ENCODE measurements around the gene CASZ1.

Gene CASZ1

GRCh38 chr1:10624256-10625050, 172.0 kb downstream of the CASZ1 start:
- TF ChIP-seq CEBPB (IDR thresholded peaks at IDR 0.05) = no peak
- no peak for TF ChIP-seq FOXM1 (IDR thresholded peaks at IDR 0.05; ENCODE audit: borderline replicate concordance, low read depth)
- no peak for TF ChIP-seq REST (IDR thresholded peaks at IDR 0.05; ENCODE audit: low read depth)

- TF ChIP-seq RAD21 (IDR thresholded peaks at IDR 0.05; ENCODE audit: low read depth) = no peak
- no peak for TF ChIP-seq TEAD4 (IDR thresholded peaks at IDR 0.05)
- TF ChIP-seq ZBTB7A (IDR thresholded peaks at IDR 0.05; ENCODE audit: low read depth) = no peak
- TF ChIP-seq CREB1 (IDR thresholded peaks at IDR 0.05; ENCODE audit: low read depth) = no peak
- TF ChIP-seq REST (IDR thresholded peaks at IDR 0.05; ENCODE audit: low read depth) = no peak
- TF ChIP-seq FOXM1 (IDR thresholded peaks at IDR 0.05; ENCODE audit: borderline replicate concordance, low read depth) = no peak
Observed at GRCh38 chr1:10623686-10624145, 172.7 kb downstream of the CASZ1 start.

GRCh38 chr1:10622910-10623685, 173.3 kb downstream of the CASZ1 start:
- TF ChIP-seq TCF12 (IDR thresholded peaks at IDR 0.05; ENCODE audit: low read depth) (no peak), REST (IDR thresholded peaks at IDR 0.05; ENCODE audit: low read depth) (no peak), USF1 (IDR thresholded peaks at IDR 0.05) (no peak), ZBTB7A (IDR thresholded peaks at IDR 0.05; ENCODE audit: low read depth) (no peak), MAX (IDR thresholded peaks at IDR 0.05) (no peak), TEAD4 (IDR thresholded peaks at IDR 0.05) (no peak), CREB1 (IDR thresholded peaks at IDR 0.05; ENCODE audit: low read depth) (no peak), EP300 (IDR thresholded peaks at IDR 0.05; ENCODE audit: borderline replicate concordance) (no peak), YY1 (IDR thresholded peaks at IDR 0.05; ENCODE audit: low read depth) (no peak), CEBPB (IDR thresholded peaks at IDR 0.05) (no peak), NFIC (IDR thresholded peaks at IDR 0.05) (no peak), EGR1 (IDR thresholded peaks at IDR 0.05) (no peak), TAF1 (IDR thresholded peaks at IDR 0.05; ENCODE audit: low read depth) (no peak), RAD21 (IDR thresholded peaks at IDR 0.05; ENCODE audit: low read depth) (no peak), FOXM1 (IDR thresholded peaks at IDR 0.05; ENCODE audit: borderline replicate concordance, low read depth) (no peak)

- TF ChIP-seq CEBPB (IDR thresholded peaks at IDR 0.05) = no peak
- TF ChIP-seq TCF12 (IDR thresholded peaks at IDR 0.05; ENCODE audit: low read depth) = no peak
- no peak for TF ChIP-seq ZBTB7A (IDR thresholded peaks at IDR 0.05; ENCODE audit: low read depth)
- no peak for TF ChIP-seq TAF1 (IDR thresholded peaks at IDR 0.05; ENCODE audit: low read depth)
- no peak for TF ChIP-seq CREB1 (IDR thresholded peaks at IDR 0.05; ENCODE audit: low read depth)
- no peak for TF ChIP-seq YY1 (IDR thresholded peaks at IDR 0.05; ENCODE audit: low read depth)
- no peak for TF ChIP-seq REST (IDR thresholded peaks at IDR 0.05; ENCODE audit: low read depth)
- TF ChIP-seq USF1 (IDR thresholded peaks at IDR 0.05) = no peak
Observed at GRCh38 chr1:10621906-10622305, 174.5 kb downstream of the CASZ1 start.

All from Ishikawa (cell line).